DMS114 treated with DMSO at 0.1 percent for 48 hours (cell line): Measurements from ENCODE around the gene RFXANK.

ENCODE experiments used
- DNase-seq: peaks from one replicate; lab custom pipeline; 2025; ENCODE audit not compliant: unreplicated experiment; lab: John Stamatoyannopoulos, UW

The RFXANK gene

DNA sequence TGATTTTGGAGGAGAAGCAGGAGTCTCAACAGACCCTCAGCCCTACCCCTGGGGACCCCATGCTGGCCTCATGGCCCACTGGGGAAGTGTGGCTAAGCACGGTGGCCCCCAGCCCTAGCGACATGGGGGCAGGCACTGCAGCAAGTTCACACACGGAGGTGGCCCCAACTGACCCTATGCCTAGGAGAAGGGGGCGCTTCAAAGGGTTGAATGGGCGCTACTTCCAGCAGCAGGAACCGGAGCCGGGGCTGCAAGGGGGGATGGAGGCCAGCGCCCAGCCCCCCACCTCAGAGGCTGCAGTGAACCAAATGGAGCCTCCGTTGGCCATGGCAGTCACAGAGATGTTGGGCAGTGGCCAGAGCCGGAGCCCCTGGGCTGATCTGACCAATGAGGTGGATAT is 34.6 kb downstream of the RFXANK start:
- DNase-seq: no peak

DNA sequence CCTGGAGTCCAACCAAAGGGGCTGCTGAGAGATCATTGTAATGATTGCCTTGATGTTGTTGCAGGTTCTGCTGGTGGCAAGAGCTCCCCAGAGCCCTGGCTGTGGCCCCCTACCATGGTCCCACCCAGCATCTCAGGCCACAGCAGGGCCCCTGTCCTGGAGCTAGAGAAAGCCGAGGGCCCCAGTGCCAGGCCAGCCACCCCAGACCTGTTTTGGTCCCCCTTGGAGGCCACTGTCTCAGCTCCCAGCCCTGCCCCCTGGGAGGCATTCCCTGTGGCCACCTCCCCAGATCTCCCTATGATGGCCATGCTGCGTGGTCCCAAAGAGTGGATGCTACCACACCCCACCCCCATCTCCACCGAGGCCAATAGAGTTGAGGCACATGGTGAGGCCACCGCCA is 35.2 kb downstream of the RFXANK start:
- no peak for DNase-seq

DNA sequence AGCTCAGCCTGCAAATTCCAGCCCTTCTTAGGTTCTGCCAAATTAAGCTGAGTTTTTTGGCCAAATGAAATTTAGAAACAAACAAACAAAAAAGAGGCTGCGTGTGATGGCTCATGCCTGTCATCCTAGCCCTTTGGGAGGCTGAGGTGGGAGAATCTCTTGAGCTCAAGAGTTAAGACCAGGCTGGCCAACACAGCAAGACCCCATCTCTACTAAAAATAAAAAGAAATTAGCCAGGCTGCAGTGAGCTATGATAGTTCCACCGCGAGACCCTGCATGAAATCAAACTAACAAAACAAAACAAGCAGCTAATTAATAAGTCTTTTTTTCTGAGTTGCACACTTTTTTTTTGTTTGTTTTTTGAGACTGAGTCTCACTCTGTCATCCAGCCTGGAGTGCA is 37.6 kb downstream of the RFXANK start:
- no peak for DNase-seq

DNA sequence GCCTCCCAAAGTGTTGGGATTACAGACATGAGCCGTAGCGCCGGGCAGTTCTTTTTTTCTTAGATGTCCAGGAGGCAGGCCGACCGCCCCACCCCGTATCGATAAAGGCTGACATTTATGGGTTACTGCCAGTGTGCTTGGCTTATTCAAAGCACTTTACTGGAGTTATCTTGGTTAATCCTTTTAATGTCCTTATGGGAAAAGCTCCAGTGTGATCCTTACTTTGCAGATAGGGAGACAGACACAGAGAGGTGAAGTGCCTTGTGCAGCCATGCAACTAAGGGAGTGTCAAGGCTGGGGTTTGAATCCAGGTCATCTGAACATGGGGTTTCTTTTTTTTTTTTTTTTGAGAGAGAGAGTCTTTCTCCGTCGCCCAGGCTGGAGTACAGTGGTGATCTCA is 38.9 kb downstream of the RFXANK start:
- no peak for DNase-seq

DNA sequence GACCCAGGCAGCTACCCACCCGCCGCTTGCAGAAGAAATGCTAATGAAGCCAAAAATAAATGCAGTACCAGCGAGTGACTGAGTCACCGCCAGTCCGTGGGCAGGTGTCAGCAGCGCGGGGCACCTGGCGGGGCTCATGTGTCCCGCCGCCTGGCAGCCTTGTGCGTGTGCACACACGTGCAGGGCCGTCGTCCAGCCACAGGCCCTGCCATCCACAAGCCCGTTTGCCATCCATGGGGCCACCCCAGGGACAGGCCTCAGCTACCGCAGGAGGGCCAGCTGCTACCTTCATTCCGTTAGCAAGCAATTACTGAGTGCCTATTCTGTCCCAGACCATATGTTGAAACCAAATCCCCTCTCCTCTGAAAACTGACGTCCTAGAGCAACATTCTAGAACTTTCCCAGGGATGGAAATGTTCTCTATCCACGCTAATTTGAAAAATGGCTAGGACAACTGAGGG is 40.2 kb downstream of the RFXANK start:
- DNase-seq: no peak

DNA sequence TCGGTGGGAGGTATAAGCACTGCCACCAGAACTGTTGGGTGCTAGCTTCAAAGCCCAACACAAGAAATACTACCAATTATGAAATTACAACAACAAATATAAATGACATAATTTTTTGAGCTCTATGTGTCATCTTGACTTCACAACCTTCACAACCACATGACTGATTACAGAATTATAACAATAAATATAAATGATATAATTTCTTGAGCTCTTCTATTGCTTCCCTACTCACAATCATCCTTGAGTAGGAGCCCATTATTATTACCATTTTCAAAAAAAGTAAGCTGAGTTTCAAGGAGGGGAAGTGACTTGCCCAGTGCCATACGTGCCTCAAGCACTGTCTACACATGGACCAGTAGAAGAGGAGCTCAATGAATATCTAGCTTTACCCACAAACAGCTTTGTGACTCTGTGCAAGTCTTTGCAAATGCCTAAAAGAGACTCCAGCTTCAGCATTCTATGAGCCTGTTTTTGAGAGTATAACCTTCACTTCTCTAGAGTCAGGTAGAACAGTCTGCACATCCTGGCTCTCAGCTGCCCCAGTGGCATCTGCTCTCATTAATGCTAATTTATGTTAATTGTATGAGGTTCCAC is 42.3 kb downstream of the RFXANK start:
- DNase-seq: no peak

DNA sequence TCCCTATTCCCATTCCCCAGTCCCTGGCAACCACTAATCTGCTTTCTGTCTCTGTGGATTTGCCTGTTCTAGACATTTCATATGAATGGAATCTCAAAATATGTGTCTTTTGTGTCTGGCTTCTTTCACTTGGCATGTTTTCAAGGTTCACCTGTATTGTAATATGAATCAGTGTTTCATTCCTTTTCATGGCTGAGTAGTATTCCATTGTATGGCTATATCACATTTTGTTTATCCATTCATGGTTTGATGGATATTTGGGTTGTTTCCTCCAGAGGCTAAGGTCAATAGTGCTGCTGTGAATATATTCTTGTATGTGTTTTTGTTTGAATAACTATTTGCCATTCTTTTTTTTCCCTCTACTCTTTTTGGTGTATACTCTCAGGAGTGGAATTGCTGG is 44.1 kb downstream of the RFXANK start:
- no peak for DNase-seq

DNA sequence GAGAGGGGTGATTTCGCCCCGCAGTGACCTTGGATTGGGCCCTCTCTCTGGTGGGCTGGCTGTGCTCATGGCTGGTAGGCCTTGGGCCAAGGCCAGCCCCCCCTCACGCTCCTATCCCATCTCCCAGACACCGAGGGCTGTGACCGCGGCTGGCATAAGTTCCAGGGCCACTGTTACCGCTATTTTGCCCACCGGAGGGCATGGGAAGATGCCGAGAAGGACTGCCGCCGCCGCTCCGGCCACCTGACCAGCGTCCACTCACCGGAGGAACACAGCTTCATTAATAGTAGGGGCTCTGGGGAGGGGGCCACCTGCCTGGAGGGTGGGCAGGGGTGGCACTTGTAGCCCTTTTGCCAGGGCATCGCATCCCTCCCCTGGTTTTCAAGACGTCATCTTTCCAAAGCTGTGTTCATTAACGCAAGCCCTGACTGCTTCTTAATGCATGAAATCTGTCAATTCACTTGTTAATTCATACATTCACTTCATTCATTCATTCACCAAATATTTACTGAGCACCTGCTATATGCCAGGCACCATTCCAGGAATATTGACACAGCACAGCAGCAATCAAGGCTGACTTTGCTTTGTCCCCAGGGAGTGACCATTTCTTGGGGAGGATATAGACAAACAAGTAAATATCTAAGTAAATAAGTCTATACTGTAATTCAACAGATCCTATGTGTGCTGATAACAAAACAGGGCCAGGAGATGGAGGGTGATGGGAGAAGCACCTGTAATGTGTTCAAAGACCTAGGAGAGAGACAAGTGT is 46.3 kb downstream of the RFXANK start:
- DNase-seq: no peak

DNA sequence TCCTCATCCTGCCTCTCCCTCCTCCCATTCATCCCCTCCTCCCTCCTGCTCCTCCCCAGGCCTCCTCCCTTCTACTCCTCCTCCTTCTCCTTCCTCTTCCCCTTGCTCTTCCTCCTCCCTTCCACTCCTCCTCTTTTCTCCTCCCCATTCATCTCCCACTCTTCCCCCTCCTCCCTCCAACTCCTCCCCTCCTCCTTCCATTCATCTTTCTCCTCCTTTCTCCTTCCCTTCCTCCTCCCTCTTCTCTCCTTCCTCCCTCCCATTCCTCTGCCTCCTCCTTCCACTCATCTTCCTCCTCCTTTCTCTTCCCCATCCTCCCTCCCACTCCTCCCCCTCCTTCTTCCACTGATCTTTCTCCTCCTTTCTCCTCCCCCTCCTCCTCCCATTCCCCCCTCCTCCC is 47.6 kb downstream of the RFXANK start:
- no peak for DNase-seq

DNA sequence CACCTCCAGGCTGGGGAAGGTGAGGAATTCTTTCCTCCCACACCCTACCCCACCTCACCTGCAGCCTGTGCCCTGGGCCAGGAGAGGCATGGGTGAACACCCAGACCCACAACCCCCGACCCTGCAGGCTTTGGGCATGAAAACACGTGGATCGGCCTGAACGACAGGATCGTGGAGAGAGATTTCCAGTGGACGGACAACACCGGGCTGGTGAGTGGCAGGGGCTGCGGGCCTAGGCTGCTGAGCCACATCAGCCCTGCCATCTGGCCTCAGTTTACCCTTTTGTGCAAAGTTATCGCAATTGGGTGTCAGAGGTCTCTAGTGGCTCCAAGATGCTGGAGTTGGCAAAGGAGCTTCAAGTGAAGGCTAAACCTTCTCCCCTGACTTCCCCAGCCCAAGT is 48.4 kb downstream of the RFXANK start:
- DNase-seq: no peak

DNA sequence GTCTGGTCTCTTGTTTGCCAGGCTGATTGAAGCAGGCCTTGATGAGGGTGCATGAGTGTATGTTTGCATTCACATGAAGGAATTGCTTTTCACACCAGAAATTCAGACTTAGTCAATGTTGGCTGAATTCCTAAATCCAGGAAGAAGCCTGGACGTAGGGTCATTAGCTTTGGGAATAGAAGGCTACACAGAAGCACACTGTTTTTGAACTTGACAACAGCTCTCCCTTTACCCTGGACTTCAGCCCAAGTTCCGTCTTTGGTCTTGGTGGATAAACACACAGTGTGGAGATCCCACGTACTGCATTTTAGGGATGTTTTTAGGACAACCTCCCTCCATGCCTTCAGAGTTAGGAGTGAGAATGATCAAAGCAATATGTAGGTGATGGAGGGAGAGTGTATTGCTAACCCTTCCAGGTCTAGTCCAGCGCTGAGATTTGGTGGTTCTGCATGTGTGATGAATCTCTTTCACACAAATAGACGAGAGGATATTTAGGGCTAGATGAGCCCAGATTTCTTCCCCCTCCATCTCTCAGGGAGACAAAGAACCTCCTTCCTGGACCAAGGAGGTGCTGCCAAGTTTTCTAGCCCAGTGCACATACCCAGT is 58.2 kb downstream of the RFXANK start:
- DNase-seq: no peak
